T-helper 22 cell (primary cell): ENCODE measurements around the gene KRT37.
"Not testable (repeated sequence)": the region's sequence is repeated elsewhere in the genome, so short reads cannot be mapped to it uniquely, and the experiment has no call there.

Experiments used
- DNase-seq: peaks from one replicate; pipeline ENCODE4 v3.0.0-alpha.2; 2020; ENCODE audit warnings: low read depth

The KRT37 gene

DNA sequence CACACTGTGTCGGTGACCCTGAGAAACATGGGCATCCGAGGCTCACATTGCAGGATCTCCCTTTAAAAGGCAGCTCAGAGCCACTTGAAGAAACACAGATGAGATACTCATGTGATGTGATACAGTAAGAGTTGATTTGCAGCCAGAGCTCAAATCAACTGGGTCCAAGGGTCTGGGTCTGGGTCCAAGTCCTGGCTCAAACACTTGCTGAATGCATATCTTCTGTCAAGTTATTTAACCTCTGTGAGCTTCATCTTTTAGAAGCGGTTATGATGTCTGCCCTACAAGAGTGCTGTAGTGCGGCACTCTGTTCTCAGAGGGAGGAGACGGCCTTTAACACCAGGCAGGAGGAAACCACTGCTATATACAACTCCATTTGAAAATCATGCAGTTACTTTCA, 10.0 kb upstream of the KRT37 start:
- DNase-seq = no peak

DNA sequence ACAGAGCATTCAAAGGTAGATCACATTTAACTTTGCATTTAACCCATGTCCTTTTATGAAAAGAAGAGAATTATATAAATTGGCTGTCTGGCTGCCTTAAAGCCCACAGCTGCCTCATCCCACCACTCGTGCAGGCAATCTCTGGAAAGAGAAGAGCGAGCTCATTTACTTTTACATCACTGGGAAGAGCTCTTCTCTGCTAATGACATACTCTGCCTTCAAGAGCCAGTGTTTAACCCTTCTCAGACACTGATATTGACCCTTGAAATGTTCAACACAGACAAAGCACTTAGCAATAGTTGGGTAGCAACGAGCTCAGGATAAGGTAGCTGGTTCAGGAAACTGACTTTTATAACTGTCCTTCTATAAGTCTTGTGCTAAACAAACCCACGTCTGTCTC, 9.6 kb upstream of the KRT37 start:
- DNase-seq = no peak

DNA sequence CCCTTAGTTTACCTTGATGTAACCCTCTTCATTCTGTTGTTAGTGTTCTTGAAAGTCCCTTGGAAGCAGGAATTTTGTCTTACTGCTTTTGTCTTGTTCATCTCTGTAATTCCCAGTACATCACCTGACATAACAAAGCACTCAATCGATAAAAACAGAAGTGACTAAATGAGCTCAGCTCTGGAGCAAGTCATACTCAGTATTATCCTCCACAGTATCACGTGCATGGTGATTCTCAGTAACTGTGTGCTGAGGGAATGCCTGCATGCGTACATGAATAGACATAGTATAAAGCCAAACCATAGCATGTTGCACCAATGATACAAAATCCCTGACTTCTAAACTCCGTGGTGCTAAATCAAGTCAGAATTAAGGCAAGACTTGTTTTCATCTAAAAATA, 9.2 kb upstream of the KRT37 start:
- no peak for DNase-seq

DNA sequence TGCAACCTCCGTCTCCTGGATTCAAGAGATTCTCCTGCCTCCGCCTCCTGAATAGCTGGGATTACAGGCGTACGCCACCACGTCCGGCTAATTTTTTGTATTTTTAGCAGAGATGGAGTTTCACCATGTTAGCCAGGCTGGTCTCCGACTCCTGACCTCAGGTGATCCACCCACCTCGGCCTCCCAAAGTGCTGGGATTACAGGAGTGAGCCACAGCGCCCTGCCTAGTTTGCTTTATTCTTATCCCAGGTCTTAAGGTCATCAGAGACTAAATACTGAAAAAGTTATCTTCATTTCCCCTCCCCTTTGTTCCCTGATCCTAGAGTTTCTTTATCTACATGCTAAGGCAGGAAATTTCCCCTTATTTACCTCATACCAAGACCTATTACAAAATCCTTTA, 6.0 kb upstream of the KRT37 start:
- not testable (repeated sequence) for DNase-seq

DNA sequence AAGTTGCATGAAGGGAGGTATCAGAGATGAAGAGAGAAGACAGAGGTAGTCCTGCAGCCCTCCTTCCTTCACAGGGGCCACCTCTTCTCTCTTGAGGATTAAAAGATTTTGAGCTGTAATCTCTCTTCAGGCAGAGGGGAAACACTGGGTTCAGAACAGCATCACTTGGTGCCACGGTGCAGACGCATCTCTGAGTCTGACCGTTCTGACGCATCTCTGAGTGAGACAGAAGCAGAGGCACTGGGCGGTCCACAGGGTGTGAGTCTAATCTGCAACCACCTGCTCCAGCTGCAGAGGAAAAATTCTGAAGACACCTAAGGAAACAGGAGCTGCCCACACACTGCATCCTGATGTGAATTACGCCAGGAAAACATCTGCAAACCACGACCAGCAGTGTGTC, 5.3 kb upstream of the KRT37 start:
- DNase-seq = no peak

DNA sequence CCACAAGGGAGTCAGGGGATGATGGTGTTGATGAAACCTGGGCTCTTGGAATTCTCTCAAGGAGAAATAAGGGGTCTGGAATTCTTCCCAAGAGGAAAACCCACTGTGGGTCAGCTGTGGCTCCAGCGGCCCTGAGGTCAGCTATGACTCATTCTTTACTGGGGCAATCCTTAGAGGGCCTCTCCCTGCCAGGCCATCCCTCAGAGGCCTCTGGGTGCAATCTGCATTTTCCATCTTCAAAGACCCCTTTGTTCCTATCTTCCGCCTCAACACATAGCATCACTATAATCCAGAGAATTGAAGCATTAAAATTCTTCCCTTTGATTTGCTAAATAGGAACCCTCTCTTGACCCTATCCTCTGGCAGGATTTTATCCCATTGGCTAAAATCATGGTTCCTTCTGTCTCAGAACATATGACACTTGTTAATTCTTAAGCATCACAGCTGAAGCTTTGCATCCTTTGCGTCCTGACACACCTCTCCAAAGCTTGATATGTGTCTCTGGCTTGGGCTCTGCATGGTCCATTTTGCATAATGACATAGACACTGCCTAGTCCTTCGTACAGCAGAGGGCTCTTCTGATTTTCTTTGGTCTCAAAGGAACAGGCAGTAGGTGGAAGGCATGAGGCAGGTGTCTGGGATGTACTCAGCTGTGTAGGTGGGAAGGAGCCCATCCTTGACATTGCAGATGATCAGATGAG, 4.4 kb upstream of the KRT37 start:
- DNase-seq = no peak

DNA sequence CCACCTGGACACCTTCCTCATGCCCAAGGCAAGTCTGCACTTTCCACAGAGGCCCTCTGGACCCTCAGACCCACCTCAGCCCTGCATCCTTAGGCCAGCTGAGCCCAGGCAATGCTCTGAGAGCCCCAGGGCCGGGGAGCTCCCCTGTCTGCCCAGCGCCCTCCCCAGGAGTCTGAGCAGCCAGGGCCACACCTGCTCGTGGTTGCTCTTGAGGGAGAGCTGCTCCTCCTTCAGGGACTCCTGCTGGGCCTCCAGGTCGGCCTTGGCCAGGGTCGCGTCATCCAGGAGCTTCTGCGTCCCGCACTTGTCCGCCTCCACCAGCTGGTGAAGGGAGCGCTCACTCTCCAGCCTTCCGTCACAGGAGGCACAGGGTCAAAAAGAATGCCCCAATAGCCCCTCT, 1.8 kb downstream of the KRT37 start:
- DNase-seq = not testable (repeated sequence)

DNA sequence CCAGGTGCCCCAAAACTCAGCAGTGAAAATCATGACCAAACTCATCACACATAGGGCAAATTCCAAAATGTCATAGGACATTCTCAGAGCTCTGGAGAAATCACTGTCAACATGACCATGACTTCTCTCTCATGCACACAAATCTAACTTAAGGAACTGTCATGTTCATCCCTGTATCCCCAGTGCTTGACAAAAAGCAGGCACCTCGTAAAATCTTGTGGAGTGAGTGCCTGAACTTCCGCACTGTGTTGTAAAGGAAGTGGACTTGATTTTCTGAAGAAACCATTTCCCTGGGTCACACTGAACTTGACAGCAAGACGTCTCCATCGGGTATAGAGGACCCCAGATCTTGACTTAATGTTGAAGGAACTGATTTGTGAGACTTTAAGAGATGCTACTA, 2.8 kb downstream of the KRT37 start:
- no peak for DNase-seq

DNA sequence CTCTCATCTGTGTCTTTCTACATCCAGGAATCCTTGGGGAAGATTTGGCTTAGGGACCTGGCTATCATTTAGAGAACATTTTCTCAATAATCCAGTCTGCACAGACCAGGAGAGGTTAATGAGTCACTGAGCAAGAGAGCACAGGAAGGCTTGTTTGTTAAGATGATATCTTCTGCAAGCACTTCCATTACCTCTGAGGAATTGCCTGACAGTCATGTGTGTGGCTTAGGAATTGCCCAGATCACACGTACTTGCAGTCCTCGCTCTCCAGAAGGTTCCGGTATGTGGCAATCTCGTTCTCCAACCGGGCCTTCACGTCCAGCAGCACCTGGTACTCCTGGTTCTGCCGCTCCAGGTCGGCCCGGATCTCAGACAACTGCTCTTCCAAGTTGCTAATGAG, 3.3 kb downstream of the KRT37 start:
- no peak for DNase-seq

DNA sequence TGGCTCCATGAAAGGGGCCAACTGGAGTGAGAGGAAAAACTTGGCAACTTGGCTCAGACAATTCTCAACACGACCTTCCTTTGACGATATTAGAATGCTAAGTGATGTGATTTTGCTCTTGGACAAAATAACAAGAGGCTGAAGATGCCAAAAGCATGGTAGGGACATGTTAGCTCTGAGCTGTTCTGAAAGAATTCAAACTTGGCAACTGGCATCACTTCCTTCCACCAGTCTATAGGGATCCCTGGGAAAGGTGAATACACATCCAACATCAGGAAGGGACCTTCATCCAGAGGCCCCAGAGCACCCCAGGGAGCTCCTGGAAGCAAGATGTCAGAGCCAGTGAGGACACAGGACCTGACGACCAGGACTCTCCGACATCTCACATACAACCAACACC, 4.3 kb downstream of the KRT37 start:
- no peak for DNase-seq

DNA sequence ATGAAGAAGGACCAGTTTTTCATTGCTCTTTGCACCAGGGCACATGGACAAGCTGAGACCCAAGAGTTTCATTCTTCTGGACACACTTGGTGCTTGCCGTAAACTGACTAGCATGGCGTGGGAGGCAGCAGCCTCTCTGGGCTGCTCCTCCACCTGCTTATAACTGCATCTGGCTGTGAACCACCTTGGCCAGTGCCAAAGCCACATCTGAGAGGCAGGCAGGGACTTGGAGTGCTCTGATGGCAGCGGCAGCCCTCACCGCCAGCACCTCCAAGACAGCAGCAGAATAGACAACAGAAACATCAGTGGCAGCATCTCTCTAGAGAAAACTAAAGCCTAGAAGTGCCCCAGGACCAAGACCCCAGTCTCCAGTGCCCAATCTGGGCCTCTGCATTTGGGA, 4.7 kb downstream of the KRT37 start:
- no peak for DNase-seq

DNA sequence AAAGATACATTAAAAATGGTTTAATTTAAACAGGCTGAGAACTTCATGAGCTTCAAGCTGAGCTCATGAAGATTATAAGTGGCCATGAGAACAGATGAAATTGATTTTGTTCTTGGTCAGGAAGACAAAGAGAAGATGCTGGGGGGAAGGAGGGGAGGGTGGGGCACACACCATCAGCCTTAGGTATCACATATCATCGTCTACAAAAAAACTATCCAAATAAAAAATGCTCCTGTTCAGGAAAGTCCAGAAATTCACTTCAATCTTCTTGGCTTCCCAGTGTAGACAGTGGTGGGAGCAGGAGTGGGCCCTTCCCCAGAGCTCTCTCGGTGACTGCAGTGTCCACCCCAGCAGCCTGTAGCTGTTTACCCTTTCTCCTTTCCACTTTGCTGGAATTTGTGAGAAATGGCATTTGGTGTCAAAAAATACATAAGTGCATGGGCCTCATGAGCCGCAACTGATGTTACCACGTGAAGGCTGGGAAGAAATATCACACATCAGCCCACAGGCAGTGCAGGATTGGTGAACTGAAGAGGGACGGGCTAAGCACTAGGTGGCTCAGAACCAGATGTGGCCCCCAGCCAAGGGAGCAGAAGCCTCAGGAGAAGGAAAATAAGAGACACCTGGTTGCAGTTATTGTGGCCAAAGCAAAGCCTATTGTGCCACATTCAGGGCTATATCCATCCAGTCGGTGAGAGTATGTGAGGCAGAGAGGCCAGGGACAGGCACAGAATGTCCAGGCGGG, 6.1 kb downstream of the KRT37 start:
- DNase-seq = no peak

DNA sequence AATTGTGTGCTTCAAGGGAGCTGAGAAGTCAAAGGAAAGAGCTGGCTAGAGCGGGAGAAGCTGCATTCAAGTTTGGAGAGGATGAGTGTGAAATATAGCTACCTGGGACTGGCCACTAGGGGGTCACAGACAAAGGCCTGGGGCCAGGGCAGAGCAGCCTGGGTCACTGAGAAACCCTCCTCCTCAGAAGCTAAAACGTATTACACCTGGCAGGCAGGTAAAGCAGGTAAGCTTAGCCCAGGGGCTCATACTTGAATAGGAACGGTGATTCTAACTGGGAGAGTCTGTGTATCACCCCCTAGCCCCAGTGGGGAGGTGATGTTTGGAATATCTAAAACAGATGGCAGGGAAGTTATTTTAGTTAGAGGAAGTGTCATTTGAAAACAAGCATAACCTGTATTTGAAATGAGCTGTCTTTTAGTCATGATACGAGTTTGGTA, 6.8 kb downstream of the KRT37 start:
- DNase-seq = no peak

DNA sequence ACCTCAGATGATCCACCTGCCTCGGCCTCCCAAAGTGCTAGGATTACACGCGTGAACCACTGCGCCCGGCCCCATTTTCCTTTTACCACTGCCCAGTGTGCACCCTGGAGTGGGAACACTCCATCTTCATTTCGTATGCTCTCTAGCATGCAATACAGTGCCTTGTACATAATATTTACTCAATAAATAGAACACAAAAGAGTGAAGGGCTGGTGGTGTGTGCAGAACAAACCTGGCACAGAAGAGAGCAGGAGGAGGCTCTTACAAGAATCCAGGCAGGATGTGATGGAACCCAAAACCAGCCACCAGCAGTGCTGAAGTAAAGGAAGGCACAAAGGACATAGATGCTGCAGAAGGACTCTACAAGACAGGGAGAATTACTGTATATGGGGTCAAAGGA, 7.3 kb downstream of the KRT37 start:
- DNase-seq = no peak

DNA sequence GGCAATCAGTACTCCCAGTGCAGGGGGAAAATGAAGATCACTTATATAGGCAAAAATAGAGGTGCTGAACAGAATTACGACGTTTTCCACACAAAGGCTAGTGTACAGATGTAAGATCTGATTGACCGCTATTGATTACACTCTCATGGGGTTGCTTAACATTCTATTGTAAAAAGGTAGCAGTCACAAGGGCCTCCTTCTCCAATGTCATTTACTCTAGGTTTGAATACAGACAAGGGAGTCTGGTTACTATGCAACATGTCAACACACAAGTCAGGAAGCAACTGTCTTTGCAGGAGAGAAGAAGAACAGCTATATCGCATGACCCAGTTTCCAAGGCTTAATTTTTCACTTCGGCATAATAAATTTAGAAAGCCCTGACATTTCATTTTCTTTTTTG, 7.9 kb downstream of the KRT37 start:
- DNase-seq = no peak

DNA sequence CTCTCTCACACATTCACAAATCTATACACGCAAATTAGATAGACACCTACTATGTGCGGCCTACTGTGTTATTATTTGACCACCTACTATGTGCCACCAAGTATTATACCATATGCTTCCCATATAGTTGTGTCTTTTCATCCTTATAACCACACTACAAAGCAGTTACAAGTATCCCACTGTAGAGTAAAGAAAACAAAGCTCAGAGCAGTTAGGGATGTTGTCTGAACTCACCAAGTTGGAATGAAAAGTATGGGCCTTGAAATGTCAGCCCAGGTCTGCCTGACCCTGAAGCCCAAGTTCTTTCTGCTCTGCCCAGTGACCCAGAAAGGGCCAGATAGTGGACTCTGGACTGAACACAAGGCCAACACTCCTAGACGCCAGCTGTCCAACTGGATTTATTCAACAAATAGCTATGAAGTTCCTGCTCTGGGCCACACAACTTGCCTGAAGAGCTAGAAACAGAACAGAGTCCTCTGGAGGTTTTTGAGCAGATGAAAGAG, 8.5 kb downstream of the KRT37 start:
- DNase-seq = no peak

DNA sequence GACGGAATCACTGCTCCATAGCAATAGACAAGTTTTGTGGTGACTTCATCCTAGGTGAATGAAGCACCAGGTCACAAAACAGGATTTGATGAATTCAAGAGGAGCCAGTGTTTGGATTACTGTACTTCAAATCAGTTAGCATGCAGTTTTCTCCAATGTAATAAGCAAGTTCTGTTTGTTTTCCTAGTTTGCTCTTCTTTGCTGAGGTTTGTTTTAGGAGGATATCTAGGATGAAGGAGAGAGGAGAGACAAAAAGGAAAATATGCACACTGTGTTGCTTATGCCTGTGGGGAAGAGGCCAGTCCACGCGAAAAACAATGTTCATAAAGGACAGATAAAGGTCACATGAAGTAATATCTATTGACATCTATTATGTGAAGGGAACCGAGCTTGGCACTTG, 9.0 kb downstream of the KRT37 start:
- DNase-seq = no peak

DNA sequence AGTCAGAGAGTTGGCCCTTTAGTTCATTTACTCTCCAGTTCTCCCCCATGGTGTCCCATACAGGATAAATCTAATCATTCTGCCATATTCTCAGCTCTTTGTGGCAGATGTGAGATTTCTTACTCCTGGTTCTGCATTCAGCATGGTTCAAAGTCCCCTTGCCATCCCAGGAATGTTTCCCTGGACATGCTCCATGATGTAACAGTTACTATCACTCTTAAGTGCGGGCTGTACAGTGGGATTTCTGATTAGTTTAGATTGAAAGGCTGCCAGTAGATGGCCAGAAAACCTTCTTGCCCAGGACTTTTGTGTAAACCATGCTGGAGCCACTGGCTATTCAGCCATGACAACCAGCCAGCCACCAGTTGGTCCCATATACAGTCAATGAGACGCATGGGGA, 10.4 kb downstream of the KRT37 start:
- no peak for DNase-seq

DNA sequence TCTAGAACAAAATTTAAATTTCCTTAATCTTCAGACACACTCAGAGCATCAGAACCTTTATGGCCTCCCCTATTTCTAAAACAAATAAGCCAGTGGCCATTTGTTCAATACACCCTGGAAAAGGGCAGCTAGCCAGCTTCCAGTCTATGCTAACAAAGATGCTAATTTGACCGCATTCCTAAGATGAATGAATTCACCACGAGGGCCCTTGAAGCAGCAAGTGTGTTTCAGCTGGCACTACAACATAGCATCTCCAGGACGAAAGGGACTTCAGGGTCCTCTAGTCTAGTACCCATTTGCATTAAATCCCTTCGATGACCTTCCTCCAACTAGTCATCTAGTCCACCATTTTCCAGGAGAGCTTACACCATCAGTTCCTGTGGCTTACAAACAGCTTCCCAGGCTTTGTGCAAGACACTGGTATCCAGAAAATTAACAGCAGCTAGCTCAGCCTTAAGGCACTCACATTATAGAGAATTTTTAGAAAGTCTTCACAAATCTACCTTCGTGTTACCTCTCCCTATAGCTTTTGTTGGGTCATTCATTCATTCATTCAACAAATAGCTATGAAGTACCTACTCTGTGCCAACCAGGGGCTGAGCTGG, 10.9 kb downstream of the KRT37 start:
- no peak for DNase-seq

DNA sequence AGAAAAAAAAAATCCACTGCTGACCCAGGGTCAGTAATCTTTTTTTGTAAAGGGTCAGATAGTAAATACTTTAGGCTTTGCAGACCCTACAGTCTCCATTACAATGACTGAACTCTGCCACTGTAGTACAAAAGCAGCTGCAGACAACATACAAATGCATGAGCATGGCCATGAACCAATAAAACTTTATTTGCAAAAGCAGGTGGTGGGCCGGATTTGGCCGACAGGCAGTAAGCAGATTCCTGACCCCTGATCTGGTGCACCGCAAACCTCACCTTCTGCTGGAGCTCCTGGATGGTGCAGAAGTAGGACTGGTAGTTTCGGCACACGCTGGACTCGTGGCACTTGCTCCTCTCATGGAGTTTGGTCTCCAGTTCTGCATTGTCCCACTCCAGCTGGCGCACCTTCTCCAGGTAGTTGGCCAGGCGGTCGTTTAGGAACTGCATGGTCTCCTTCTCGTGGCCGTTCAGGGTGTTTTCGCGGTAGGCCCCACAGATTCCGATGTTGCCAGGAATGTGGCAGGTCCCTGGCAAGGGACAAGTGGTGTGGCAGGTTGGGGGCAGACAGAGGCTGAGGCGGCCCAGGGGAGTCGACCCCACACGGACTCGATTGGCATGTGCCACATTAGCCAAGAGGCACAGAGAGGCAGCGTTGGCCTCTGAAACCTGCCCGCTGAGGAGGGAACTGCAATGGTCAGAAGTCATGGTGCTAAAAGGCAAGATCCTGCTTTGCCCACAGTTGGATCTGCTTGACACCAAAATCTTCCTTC, 13.1 kb downstream of the KRT37 start:
- no peak for DNase-seq

DNA sequence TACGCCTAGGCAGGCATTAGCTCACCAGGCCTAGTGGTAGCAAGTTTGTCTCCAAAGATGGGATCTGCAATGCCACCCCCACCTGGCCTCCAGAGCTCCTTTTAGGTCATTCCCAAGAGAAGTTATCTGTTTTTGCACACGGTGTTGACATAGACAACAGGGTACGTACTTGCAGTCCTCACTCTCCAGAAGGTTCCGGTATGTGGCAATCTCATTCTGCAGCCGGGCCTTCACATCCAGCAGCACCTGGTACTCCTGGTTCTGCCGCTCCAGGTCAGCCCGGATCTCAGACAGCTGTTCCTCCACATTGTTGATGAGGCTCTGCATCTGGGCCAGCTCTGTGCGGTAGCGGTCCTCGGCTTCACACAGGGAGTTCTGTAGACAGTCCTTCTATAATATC, 17.2 kb downstream of the KRT37 start:
- no peak for DNase-seq

DNA sequence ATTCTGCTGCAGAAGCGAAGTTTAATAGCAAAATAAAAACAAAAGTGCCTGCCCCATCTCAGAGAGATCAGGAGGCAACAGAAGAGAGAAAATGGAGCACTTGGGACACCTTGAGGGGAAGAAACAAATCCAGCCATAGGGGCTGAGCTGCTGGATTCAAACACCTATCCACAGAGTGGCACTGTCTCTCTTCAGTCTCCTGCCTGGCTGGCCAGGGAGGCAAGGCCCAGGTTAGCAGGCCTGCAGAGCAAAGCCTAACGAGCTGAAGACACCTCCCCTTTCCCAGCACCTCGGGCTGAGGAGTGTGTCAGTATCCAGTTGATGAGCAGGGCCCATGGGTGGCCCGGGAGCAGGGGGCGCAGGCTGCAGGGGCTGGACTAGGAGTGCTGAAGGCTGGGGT, 18.2 kb downstream of the KRT37 start:
- DNase-seq = no peak
